SK-N-SH treated with all-trans-retinoic acid at 6 μM for 48 hours (cell line): ENCODE results near the gene NCOA4.
"Not testable (repeated sequence)": the region's sequence is repeated elsewhere in the genome, so short reads cannot be mapped to it uniquely, and the experiment has no call there.

Source experiments
- ISL1 ChIP-seq: fragments of 250-450 bp; sonication (Bioruptor Pico); IDR thresholded peaks from 2 replicates; pipeline ENCODE4 v2.1.2; 2022; ENCODE audit warnings: mild to moderate bottlenecking, moderate library complexity
- PATZ1 ChIP-seq: fragments of 250-450 bp; sonication (Bioruptor Pico); IDR thresholded peaks from 2 replicates; pipeline ENCODE4 v1.8.0; 2020; ENCODE audit warnings: mild to moderate bottlenecking, moderate library complexity, borderline replicate concordance
- TOX ChIP-seq: fragments of 250-450 bp; sonication (Bioruptor Pico); IDR thresholded peaks from 2 replicates; pipeline ENCODE4 v1.8.0; 2021; ENCODE audit warnings: mild to moderate bottlenecking, moderate library complexity, borderline replicate concordance

DNA sequence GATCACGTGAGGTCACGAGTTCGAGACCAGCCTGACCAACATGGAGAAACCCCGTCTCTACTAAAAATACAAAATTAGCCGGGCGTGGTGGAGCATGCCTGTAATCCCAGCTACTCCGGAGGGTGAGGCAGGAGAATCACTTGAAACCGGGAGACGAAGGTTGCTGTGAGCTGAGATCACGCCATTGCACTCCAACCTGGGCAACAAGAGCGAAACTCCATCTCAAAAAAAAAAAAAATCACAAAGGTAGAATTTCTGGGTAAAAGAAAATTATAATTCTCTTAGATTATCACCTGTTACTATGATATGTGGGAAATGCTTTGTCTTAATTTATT lies 19.0 kb upstream of the NCOA4 start:
- TF ChIP-seq TOX, PATZ1, ISL1 (CRISPR knock-in tag): not testable (repeated sequence)
